GM13976 (cell line): ENCODE data around the gene GALNT10.

ENCODE experiments used
- DNase-seq: peaks from one replicate; pipeline ENCODE4 v3.0.0; 2012; ENCODE audit warnings: low spot score
- CTCF ChIP-seq: IDR thresholded peaks from 2 replicates; pipeline ENCODE4 v1.5.1; 2012; ENCODE audit warnings: borderline replicate concordance, mild to moderate bottlenecking; ENCODE audit not compliant: insufficient read depth; ENCODE audit errors: extremely low read depth, missing control alignments, control extremely low read depth
- in situ Hi-C: fragments of 300-500 bp; cut with MboI; formaldehyde crosslinking; loops from one replicate; pipeline ENCODE4 v1.12.0; 2022; ENCODE audit warnings: low sequenced_read_pairs, mixed read lengths, inconsistent platforms; ENCODE audit not compliant: unreplicated experiment

GALNT10 gene

GRCh38 chr5:154400678-154401077 is 210.1 kb downstream of the GALNT10 start:
- no peak for TF ChIP-seq CTCF
- in situ Hi-C loops, result loop anchor here (10.0 kb wide), 1 partner anchor 336 kb away; no protein-coding TSS in a partner anchor
- no peak for DNase-seq

GRCh38 chr5:154401355-154401754 is 210.8 kb downstream of the GALNT10 start:
- in situ Hi-C loops, result loop anchor here (10.0 kb wide), 1 partner anchor 337 kb away; no protein-coding TSS in a partner anchor
- no peak for TF ChIP-seq CTCF
- no peak for DNase-seq

GRCh38 chr5:154401931-154402330 is 211.4 kb downstream of the GALNT10 start:
- no peak for TF ChIP-seq CTCF
- in situ Hi-C loops, result loop anchor here (10.0 kb wide), 1 partner anchor 337 kb away; no protein-coding TSS in a partner anchor
- DNase-seq, result no peak

- in situ Hi-C loops, result loop anchor here (10.0 kb wide), 1 partner anchor 338 kb away; no protein-coding TSS in a partner anchor
- DNase-seq, result no peak
- no peak for TF ChIP-seq CTCF
These were observed 212.1 kb downstream of the GALNT10 start for GRCh38 chr5:154402611-154403010.

- DNase-seq, result no peak
- in situ Hi-C loops, result loop anchor here (10.0 kb wide), 1 partner anchor 338 kb away; no protein-coding TSS in a partner anchor
- no peak for TF ChIP-seq CTCF
These were observed 212.7 kb downstream of the GALNT10 start for GRCh38 chr5:154403234-154403633.

- no peak for TF ChIP-seq CTCF
- in situ Hi-C loops, result loop anchor here (10.0 kb wide), 1 partner anchor 339 kb away; no protein-coding TSS in a partner anchor
- DNase-seq, result no peak
These were observed 213.3 kb downstream of the GALNT10 start for GRCh38 chr5:154403776-154404387.
